ENCODE measurements around the gene HCN3.
"Not testable (repeated sequence)": the region's sequence is repeated elsewhere in the genome, so short reads cannot be mapped to it uniquely, and the experiment has no call there.

- not testable (repeated sequence) for TF ChIP-seq CTCF, EZH2phosphoT487 (IDR thresholded peaks at IDR 0.05; ENCODE audit: low read length)
Measured at GRCh38 chr1:155235375-155235774, 41.9 kb upstream of the HCN3 start.

Measured in MM.1S (cell line).